HG03135 (cell line): Measurements from ENCODE around the gene SLC15A2.
"Not testable (repeated sequence)": the region's sequence is repeated elsewhere in the genome, so short reads cannot be mapped to it uniquely, and the experiment has no call there.

Source experiments
- ATAC-seq: cut with Tn5 transposase; IDR thresholded peaks from one replicate; pipeline ENCODE4 v1.9.1; 2021; ENCODE audit warnings: mild to moderate bottlenecking, moderate library complexity; ENCODE audit not compliant: unreplicated experiment

The SLC15A2 gene, protein sequence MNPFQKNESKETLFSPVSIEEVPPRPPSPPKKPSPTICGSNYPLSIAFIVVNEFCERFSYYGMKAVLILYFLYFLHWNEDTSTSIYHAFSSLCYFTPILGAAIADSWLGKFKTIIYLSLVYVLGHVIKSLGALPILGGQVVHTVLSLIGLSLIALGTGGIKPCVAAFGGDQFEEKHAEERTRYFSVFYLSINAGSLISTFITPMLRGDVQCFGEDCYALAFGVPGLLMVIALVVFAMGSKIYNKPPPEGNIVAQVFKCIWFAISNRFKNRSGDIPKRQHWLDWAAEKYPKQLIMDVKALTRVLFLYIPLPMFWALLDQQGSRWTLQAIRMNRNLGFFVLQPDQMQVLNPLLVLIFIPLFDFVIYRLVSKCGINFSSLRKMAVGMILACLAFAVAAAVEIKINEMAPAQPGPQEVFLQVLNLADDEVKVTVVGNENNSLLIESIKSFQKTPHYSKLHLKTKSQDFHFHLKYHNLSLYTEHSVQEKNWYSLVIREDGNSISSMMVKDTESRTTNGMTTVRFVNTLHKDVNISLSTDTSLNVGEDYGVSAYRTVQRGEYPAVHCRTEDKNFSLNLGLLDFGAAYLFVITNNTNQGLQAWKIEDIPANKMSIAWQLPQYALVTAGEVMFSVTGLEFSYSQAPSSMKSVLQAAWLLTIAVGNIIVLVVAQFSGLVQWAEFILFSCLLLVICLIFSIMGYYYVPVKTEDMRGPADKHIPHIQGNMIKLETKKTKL

DNA sequence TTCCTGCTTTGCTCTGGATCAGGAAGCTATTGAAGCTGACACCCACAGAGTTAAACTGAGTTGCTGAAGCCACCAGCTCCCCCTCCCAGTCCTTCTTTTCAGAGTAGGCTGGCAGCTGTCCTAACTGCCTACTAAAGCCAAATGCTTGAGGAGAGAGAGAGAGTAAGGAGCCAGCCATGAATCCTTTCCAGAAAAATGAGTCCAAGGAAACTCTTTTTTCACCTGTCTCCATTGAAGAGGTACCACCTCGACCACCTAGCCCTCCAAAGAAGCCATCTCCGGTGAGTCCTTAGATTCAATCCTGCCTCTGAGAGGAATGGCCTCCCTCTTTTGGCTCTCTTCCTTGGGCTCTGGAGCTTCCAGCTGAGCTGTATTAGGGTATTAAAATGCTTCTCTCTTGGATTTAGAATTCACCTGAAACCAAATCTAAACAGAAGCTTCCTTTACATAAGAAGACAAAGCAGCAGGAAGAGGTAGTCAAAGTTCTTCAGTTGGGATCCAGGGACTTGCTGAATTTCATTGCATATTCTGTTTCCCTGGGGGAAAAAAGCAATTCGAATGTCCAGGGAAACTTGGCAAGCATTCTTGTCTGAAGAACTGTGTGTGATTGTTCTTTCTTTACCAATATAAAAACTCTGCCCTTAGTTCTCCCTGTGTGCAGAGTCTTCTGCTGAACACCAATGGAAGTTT, at the start of gene SLC15A2:
SLC15A2 (plus strand) TSS at position 101 of the 690 bp plus-strand sequence; CDS start at position 177, 76 bp downstream.
- no peak for ATAC-seq

DNA sequence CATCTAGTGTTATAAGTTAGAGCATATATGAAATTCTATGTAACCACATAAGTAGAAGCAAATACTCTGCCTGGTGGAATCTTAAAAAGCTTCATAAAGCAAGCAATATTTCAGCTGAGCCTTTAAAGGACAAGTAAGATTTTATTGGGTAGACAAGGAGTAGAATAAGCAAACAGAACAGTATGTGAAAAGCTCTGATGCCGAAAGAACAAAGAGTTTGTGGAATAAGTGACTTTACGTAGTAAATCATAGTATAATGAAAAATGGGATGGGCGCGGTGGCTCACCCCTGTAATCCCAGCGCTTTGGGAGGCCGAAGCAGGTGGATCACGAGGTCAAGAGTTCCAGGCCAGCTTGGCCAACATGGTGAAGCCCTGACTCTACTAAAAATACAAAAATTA, 49.3 kb upstream of the SLC15A2 start:
- ATAC-seq = no peak

- no peak for ATAC-seq
Observed at GRCh38 chr3:121852256-121852655, 41.9 kb upstream of the SLC15A2 start.

DNA sequence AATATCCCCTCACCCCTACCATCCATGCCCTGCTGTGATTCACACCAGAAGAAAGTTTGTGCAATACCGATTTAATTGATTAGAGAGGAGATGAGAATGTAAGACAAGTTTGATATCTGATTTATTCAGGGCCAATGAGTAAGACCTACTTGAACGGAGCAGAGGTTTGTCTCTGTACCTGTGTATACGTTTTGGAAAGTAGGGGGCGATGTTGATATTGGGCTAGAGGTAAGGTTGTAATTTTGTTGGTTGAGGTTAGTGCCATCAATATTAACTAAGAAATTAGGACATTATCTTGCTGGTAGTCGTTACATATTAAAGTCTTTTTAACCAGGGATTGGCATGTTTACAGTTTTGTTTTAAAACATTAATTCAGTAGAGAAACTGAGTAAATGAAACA, 38.6 kb upstream of the SLC15A2 start:
- ATAC-seq = no peak

DNA sequence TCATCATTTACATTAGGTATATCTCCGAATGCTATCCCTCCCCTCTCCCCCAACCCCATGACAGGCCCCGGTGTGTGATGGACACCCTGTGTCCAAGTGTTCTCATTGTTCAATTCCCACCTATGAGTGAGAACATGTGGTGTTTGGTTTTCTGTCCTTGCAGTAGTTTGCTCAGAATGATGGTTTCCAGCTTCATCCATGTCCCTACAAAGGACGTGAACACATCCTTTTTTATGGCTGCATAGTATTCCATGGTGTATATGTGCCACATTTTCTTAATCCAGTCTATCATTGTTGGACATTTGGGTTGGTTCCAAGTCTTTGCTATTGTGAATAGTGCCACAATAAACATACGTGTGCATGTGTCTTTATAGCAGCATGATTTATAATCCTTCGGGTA, 36.4 kb upstream of the SLC15A2 start:
- not testable (repeated sequence) for ATAC-seq

DNA sequence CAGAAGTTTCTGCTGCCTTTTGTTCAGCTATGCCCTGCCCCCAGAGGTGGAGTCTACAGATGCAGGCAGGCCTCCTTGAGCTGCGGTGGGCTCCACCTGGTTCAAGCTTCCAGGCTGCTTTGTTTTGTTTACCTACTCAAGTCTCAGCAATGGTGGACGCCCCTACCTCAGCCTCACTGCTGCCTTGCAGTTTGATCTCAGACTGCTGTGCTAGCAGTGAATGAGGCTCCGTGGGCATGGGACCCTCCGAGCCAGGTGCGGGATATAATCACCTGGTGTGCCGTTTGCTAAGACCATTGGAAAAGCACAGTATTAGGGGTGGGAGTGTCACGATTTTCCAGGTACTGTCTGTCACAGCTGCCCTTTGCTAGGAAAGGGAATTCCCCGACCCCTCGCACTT, 31.0 kb upstream of the SLC15A2 start:
- not testable (repeated sequence) for ATAC-seq

DNA sequence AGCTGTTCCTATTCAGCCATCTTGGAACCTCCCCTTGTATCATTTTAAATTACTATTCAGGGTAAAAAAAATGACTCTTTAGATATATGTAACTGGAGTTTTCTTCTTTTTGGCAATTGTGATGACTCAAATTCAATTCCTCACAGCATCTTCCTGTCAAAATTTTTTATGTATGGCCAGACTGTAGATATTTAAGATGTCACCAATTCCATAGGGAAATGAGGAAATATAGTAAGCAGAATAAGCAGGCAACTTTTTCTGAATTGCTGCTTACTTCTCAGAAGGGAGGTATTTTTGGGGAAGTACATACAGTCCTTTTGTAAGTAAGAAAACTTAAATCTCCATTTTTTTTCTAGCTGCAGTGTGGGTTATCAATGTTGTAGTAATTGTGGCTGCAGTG, 30.4 kb upstream of the SLC15A2 start:
- no peak for ATAC-seq

DNA sequence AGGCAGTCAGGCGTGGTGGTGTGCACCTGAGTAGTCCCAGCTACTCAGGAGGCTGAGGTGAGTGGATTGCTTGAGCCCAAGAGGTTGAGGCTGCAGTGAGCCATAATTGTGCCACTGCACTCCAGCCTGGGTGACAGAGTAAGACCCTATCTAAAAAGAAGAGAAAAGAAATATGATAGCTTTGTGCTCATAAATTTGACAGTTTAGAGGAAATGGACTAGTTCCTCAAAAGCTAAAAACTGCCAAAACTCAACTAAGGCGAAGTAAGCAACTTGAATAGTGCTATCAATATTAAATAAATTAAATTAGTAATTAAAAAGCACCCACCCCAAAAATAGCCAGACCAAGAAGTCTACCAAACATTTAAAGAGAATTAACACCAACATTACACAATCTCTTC, 24.5 kb upstream of the SLC15A2 start:
- no peak for ATAC-seq

DNA sequence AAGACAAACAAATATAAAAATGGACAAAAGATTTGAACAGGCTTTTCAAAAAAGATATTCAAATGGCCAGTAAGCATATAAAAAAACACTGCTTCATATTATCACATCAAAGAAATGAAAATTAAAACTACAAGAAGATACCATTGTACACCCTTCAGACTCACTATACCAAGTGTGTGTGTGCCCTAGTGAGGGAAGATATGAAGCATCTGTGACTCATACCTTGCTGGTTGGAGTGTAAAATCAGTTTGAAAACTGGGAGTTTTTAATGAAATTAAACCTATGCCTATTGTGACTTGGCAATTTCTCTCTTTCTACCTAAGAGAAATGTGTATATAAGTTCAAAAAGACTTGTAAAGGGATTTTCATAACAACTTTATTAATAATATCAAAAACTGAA, 23.5 kb upstream of the SLC15A2 start:
- no peak for ATAC-seq

GRCh38 chr3:121871430-121871829, 22.8 kb upstream of the SLC15A2 start:
- ATAC-seq = no peak

- ATAC-seq = no peak
Observed at GRCh38 chr3:121878411-121878810, 15.8 kb upstream of the SLC15A2 start.

DNA sequence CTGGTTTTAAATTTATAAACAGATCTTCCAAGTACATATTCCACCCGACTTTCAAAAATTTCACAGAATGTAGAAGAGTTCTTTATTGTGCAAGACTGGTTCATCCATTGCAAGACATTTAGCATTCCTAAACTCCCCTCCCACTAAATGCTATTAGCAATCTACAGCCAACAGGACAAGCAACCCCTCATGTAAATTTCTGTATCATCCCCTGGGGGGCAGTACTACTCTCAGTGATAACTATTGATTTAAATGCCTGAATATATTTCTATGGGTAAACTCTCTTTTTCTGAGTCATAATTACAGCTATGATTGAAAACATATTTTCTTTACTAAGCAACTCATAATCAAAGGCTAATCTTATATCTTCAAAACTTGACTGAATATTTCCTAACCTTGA, 10.7 kb upstream of the SLC15A2 start:
- ATAC-seq = no peak

DNA sequence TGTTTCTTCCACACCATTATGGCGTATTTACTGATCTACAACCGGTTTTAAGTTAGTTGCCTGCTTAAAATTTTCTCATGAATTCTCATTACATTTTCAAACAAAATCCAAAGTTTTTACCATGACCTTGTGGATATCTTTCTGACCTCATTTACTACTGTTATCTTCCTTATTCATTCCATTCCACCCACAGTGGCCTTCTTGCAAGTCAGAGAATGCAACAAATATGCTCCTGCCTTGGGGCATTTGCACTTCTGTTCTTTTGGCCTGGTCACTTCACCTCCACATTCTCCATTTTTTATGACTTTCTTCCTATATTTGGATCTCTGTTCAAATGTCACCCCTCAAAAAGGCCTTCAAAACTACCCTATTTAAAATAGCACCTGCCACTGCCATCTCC, 8.8 kb upstream of the SLC15A2 start:
- ATAC-seq = no peak

DNA sequence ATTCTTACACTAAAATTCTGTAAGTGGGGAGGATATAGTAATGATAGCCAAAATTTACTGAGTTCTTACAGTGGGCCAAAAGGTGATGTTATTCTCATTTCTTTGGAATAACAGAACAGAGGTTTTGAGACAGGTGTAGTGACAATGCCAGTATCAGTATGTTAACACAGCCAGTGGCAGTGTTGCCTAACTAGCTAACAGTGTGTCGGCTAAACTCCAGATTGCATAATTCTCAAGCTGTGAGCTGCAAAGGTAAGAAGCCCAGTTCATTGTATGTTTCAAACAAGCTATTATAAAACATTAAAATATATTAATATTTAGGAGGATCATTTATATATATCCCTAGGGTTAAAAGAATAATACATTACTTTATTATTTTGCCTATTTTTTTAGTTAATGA, 920 bp downstream of the SLC15A2 start:
- no peak for ATAC-seq

DNA sequence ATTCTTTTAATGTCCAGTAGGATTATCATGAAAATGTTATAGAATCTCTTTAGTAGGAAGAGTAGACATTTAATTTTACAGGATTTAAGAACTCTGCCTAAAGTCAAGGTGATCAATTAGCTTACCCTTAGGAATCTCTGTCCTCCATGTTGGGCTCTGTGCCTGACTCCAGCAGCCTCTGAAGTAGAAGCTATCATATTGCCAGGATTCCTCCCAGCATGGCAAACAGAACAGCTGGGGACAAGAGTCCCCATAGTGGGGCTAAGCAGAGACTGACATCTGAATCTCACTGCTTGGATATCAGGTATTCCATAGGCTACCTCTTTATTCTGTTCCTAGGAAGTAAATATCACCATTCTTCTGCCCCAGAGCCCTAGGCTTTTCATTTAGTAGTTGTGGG, 1.5 kb downstream of the SLC15A2 start:
- ATAC-seq = no peak

GRCh38 chr3:121896823-121897222, 2.6 kb downstream of the SLC15A2 start:
- no peak for ATAC-seq

DNA sequence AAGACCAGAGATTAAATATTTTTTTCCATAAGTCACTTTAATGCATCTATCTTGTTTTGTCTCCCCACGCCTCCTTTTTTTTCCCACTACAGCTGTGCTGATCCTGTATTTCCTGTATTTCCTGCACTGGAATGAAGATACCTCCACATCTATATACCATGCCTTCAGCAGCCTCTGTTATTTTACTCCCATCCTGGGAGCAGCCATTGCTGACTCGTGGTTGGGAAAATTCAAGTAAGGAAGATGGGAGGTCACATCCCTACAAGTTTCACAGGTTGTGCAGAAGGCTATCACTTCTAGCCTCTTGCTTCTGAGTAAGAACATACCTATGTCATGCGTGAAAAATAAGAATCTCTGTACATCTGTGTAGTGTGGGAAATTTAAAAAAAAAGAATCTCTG, 3.1 kb downstream of the SLC15A2 start:
- ATAC-seq = no peak

DNA sequence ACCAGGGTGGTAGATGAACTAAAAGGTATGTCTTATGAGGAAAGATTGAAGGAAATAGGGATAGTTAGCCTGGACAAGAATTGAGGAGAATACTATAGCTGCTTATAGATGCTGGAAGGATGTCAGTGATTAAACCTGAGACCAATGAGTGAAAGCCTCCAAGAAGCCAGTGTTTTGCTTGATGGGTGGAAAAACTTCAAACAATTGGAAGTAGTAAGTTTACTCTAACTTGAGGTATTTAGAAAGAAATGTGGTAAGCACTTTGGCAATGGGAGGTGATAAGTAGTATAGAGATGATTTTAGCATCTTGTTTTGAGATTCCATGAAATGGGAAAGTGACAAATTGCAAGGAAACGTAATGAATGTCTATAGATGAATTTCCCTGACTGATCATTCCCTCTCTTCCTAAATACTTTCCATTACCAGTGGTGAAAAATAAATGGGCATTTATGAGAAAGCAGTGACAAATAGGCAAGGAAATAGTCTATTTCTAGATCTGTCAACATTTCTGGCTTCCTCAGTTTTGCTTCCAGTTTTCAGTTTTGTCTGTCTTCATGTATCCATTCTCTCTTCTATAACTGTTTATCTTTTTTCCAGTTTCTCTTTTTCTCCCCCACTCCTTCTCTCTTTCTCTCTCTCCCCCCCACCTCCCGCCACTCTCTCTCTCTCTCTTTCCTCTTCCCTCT, 19.2 kb downstream of the SLC15A2 start:
- no peak for ATAC-seq

DNA sequence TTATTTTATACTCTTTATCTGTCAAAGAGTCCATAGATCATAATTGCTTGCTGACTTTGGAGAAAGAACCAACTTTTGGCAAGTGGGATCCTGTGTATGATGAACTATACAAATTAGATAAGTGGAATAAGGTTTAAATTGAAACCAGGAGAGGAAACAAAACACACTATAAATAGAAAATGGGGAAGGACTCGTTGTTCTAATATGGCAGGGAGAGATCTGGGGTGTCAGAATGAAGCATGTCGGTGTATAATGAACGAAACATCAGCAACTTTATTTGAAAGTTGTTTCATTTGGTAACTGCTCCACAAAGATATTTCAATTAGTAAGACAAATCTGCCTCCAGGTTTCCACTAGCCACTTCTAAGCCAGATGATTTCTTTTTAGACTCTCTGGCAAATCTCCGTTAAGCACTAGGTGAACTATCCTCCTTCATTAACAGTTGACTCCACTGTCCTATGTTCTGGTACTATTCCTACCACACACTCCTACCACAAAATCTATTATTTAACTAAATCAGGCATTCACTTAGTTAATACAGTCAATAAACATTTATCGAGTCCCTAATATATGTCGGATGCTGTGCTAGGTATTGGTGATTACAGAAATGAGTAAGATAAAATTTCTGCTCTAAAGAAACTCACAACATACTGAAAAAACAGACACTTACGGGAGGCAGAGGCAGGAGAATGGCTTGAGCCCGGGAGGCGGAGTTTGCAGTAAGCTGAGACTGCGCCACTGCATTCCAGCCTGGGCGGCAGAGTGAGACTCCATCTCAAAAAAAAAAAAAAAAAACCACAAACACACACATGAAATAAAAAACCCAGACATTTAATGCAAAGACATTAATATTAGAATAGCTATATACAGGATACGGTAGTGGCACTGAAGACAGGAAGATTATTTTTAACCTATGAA, 20.1 kb downstream of the SLC15A2 start:
- ATAC-seq = no peak

GRCh38 chr3:121916189-121916588, 22.0 kb downstream of the SLC15A2 start:
- ATAC-seq = no peak
